GM18505 (cell line): ENCODE results near the gene ZDHHC14.
A peak's percentile ranks its signal among the peaks of the same experiment; 100 is the strongest.
"Not testable (repeated sequence)": the region's sequence is repeated elsewhere in the genome, so short reads cannot be mapped to it uniquely, and the experiment has no call there.

Source experiments
- ATAC-seq: cut with Tn5 transposase; IDR thresholded peaks from one replicate; pipeline ENCODE4 v1.9.1; 2021; ENCODE audit not compliant: unreplicated experiment
- POLR2A ChIP-seq: IDR thresholded peaks from 4 replicates; pipeline ENCODE4 v1.6.1; 2011; ENCODE audit warnings: borderline replicate concordance; ENCODE audit not compliant: insufficient read depth, insufficient read length; ENCODE audit errors: extremely low read depth

The ZDHHC14 gene

GRCh38 chr6:157454762-157455714 lies 74.0 kb downstream of the ZDHHC14 start:
- TF ChIP-seq POLR2A, result no peak

GRCh38 chr6:157455731-157456523 lies 74.9 kb downstream of the ZDHHC14 start:
- ATAC-seq, result no peak
- no peak for TF ChIP-seq POLR2A

More at GRCh38 chr6:157454762-157455714, 74.0 kb downstream of the ZDHHC14 start:
- no peak for ATAC-seq

GRCh38 chr6:157456524-157456829 lies 75.5 kb downstream of the ZDHHC14 start:
- no peak for ATAC-seq
- TF ChIP-seq POLR2A, result no peak

- TF ChIP-seq POLR2A, result no peak
- no peak for ATAC-seq
Measured at GRCh38 chr6:157457787-157458186, 76.8 kb downstream of the ZDHHC14 start.

GRCh38 chr6:157459327-157459726 lies 78.3 kb downstream of the ZDHHC14 start:
- no peak for TF ChIP-seq POLR2A
- no peak for ATAC-seq

GRCh38 chr6:157460182-157460999 lies 79.4 kb downstream of the ZDHHC14 start:
- TF ChIP-seq POLR2A, result no peak
- ATAC-seq, result no peak

- no peak for TF ChIP-seq POLR2A
- ATAC-seq, result peak; percentile 47
Measured at GRCh38 chr6:157461000-157461915, 80.3 kb downstream of the ZDHHC14 start.

GRCh38 chr6:157462956-157463742 lies 82.2 kb downstream of the ZDHHC14 start:
- no peak for TF ChIP-seq POLR2A
- ATAC-seq, result no peak

GRCh38 chr6:157463743-157464135 lies 82.7 kb downstream of the ZDHHC14 start:
- ATAC-seq, result not testable (repeated sequence)

GRCh38 chr6:157464653-157465535 lies 83.9 kb downstream of the ZDHHC14 start:
- no peak for TF ChIP-seq POLR2A
- peak; percentile 50 for ATAC-seq

GRCh38 chr6:157466342-157466648 lies 85.3 kb downstream of the ZDHHC14 start:
- no peak for TF ChIP-seq POLR2A
- ATAC-seq, result no peak

- ATAC-seq, result not testable (repeated sequence)
Measured at GRCh38 chr6:157467339-157467738, 86.3 kb downstream of the ZDHHC14 start.
